ENCODE measurements around the gene RYR3.
"Not testable (repeated sequence)": the region's sequence is repeated elsewhere in the genome, so short reads cannot be mapped to it uniquely, and the experiment has no call there.

The RYR3 gene

DNA sequence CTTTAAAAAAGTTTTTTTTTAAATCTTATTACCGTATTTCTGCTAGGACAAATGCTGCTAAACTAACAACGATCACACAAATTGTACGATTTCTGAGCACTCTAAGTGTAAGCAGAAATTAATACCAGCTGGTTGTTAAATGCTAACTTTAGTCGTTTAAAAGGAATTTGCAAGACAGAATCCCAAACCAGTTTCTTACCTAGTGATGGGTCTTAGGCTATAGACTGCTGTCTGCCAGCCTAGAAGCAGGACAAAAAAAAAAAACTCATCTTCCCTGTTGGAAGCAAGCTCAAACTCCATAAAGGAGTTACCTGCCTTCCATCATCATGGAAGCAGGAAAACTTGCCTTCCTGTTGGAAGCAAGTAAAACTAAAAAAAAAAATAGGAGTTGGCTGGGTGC lies 287.6 kb downstream of the RYR3 start:
- not testable (repeated sequence) for DNase-seq

- DNase-seq: no peak
Measured at GRCh38 chr15:33600212-33600611, 289.4 kb downstream of the RYR3 start.

DNA sequence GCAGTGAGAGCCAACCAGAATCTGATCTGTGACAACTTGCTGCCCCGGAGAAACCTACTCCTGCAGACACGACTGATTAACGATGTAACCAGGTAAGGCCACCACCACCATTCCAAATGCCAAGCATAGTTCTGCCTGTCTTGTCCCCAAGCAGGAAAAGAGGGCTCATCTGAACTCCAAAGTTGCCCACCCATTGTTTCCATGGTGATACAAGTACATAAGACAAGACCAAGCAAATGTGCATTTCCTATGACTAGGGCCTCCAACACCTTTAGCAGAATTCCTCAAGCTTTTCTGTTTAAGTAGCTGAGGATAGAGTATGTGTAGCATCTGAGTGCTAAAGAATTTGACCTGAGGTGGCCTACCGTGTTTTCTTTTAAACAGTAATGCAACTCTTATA lies 290.7 kb downstream of the RYR3 start:
- no peak for DNase-seq

DNA sequence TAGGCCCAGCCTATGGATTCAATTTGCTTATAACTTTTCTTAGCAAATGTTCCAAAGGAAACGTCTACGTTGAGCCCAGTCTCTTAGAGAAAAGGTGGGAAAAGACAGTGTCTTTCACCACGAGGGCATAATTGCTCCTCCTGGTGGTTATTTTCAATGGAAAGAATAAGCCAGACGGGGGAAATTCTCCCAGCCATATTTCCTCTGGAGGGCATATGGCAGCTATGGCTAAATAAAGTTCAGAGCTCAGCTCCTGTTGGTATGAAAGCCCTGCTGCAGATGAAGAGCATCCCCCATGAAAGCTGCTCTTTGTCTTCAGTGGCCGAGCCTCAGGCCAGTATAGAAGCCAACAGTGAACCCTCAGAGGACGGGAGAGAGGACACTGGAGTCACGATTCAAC lies 297.9 kb downstream of the RYR3 start:
- DNase-seq: no peak

GRCh38 chr15:33612721-33613304 lies 302.0 kb downstream of the RYR3 start:
- DNase-seq: no peak

GRCh38 chr15:33616475-33616874 lies 305.7 kb downstream of the RYR3 start:
- DNase-seq: no peak

- DNase-seq: no peak
Measured at GRCh38 chr15:33618350-33618749, 307.6 kb downstream of the RYR3 start.

DNA sequence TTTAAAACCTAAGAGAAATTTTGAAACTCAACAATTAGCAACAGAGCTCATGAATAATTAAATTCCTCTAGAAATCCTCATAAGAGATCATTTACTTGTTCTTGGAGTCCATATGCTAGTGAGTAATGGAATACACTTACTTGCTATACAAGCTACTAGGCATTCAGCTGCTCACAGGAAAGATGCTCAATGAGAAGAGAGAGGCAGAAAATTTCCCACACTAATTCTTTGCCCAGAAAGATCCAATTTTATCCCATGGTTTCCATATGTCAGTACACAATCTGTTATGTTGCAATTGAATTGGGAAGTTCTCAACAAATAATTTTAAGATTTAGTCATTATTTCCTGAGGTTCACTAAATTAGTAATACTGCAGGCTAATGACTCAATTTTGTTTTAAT lies 310.4 kb downstream of the RYR3 start:
- DNase-seq: no peak

DNA sequence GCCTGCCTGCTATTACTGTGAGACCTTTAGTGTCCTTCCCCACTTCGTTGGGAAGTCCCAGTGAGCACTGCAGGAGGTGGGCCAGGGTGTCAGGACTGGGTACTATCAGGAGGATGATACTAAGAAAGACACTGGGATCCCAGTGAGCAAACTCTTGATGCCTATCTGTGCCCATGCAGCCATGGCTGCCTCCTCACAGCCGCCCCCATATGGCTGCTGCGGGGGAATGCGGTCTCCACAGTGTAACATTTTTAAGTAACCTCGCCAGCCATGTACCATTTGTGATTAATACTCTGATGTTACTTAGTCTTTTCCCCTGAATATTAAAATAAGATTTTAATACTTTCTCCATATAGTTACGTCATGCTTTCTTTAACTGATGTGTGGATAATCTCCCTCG lies 312.2 kb downstream of the RYR3 start:
- DNase-seq: no peak

GRCh38 chr15:33624439-33624838 lies 313.7 kb downstream of the RYR3 start:
- no peak for DNase-seq

DNA sequence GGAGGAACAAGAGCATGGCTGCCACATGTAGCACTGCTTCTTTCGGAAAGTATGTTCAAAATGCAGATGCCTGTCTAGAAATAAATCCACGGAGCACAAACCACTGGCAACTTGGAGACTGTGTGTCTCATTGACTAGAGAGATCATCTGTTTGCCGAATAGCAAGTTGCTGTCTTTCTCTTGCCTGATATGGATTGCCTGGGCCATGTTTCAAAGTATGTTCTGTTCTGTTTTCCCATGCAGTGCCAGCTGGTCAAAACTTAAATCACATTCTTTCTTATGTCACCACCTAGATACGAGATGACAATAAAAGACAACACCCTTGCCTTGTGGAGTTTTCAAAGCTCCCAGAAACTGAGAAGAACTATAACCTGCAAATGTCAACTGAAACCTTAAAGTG lies 318.9 kb downstream of the RYR3 start:
- no peak for DNase-seq

- DNase-seq: no peak
Measured at GRCh38 chr15:33636234-33636633, 325.5 kb downstream of the RYR3 start.

DNA sequence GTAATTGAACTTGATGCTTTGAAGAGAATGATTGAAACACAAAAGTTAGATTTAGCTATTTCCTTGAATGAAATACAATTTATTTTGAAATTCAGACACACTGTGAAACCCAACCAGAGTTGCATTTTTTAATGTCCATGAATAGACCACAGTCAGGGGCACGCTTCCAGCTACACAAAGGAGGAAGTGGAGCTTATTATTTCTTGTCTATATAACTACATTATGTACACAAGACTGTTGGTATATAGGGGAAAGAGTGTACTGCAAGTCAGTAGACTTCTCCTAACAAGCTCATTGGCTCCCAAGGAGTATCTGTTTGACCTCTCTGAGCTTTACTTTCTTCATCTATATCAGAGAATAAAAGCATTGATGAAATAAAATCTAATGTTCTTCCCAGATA lies 326.2 kb downstream of the RYR3 start:
- DNase-seq: no peak

DNA sequence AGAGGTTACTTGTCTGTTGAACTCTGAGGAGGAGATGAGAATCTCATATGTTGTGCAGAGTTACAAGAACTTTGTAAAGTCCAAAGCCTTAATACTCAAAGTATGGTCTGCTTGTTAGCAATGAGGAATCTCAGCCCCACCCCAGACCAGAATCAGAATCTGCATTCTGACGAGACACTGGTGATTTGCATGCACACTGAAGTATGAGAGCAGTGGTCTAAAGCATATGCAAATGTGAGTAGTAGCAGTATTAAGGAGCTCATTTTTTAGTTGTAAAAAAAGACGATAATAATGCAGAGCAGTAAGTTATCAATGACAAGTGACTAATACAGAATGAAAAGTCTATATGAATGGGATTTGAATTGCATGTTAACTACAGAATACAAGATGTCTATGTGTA lies 327.7 kb downstream of the RYR3 start:
- no peak for DNase-seq

- no peak for DNase-seq
Measured at GRCh38 chr15:33639051-33639450, 328.3 kb downstream of the RYR3 start.

GRCh38 chr15:33639456-33639855 lies 328.7 kb downstream of the RYR3 start:
- no peak for DNase-seq

GRCh38 chr15:33639978-33640377 lies 329.2 kb downstream of the RYR3 start:
- DNase-seq: no peak

DNA sequence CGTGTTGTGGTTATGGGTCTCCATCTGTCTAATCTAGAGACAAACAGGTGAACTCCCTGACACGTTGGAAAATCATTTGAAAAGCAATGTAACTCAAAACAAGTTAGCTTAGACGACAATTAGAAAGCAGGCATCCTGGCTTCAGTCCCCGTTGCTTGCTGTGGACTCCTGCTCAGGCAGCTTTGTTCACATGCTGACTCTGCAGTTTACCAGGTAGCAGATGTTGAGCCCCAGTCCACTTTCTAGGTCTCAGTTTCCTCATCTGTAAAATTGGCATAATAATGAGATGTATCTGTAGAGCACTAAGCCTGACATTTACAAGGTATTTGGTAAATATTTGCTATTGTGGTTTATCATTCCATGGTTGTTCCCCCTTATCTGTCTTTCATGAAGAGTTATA lies 330.3 kb downstream of the RYR3 start:
- no peak for DNase-seq

- no peak for DNase-seq
Measured at GRCh38 chr15:33644304-33644703, 333.5 kb downstream of the RYR3 start.

GRCh38 chr15:33646744-33647143 lies 336.0 kb downstream of the RYR3 start:
- no peak for DNase-seq

DNA sequence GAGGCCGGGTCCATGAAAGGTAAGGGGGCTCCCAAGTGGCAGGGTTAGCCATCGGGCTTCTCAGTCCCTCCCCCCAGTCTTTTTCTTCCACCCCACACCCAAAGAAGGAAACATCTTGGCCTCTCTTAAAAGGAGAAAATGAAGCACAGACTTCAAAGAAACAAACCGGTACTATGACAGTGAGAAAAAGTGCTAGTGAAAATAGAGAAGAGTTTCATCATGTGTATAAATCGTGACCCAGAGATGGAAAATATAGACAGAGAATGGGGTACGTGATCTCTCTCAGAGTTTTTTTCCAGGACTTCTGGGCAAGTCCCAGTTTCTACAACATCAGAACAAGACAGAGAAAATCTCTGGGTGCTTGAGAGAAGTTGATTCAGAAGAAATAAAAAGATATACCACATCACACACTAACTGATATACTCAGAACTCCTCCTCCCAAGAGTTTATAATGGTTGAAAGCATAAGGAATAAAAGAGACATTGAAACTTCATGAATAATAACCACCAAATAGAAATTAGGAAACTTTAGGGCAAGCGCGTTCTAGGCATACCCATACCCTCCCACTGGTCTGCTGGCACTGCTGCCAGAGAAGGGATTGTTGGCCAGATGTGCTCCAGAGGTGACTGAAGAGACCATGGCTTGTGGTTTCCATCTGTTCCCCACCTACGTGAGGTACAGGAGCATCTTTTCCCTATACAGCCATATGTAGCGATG lies 338.6 kb downstream of the RYR3 start:
- DNase-seq: no peak

DNA sequence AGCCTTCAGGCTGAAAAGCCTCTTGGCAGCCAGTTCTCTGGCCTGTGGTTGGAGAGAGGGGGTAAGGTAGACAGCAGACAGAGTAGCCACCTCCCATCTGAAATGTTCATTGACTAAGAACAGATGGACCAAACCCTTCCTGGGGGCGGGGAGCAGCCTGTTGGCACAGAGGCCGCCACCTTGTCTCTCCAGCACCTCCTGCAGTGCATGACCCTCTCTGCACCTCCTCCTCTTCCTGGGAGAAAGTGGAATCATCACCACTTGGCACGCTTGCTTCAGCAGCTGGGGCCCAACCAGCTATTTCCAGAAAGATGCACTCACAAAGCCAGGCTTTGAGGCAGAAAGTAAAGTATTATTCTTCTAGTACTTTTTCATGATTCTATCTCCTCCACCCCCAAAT lies 344.1 kb downstream of the RYR3 start:
- no peak for DNase-seq

DNA sequence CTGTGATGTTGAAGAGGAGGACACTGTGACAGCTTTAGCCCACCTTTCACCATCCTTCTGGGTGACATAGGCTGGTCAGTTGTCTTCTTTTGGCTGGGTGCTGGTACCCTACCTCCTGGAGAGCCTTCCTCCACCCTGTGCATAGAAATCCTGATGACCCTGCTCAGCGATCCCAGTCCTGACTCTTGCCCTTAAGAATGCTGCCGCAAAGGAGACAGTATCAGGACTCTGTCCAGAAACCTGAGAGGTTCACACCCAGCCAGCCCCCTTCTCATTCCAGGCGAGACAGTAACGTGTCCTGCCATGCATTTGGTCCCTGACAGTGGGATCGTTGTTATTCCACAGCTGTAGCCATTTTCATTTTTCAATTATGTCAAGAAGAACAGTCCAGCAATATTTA lies 344.7 kb downstream of the RYR3 start:
- no peak for DNase-seq

- no peak for DNase-seq
Measured at GRCh38 chr15:33656168-33656567, 345.4 kb downstream of the RYR3 start.

DNA sequence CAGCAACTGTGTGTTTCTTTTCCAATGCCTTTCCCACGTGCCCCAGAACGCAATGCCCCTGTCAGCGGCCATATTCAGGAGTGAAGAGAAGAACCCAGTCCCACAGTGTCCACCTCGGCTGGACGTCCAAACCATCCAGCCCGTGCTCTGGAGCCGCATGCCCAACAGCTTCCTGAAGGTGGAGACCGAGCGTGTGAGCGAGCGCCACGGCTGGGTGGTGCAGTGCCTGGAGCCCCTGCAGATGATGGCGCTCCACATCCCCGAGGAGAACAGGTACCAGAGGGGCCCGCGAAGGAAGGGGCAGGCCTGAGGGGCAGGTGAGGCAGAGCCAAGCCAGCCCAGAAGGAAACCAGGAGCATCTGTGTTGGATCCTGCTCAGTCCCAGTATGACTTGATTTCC lies 349.4 kb downstream of the RYR3 start:
- no peak for DNase-seq
